H9 (cell line): ENCODE data around the gene CACNA2D3. TPM values are rescaled to one million over a fixed set of nuclear protein-coding genes. Genes with fewer than 3 reads are reported as not detected.

Experiments used
- DNase-seq: peaks from one replicate; pipeline ENCODE4 v3.0.0-alpha.2; 2017
- H2AFZ ChIP-seq: one replicate; pipeline ENCODE4 v1.6.1; 2013; ENCODE audit warnings: mild to moderate bottlenecking, low read length, control low read depth, moderate library complexity
- H2AK5ac ChIP-seq: 2 replicates; pipeline ENCODE4 v1.6.1; 2013; ENCODE audit warnings: low read length, control low read depth, mixed read lengths; ENCODE audit not compliant: insufficient read length
- H2BK120ac ChIP-seq: one replicate; pipeline ENCODE4 v1.6.1; 2013; ENCODE audit warnings: low read depth, mild to moderate bottlenecking, low read length, control low read depth, inconsistent platforms; ENCODE audit not compliant: poor library complexity, severe bottlenecking
- H2BK12ac ChIP-seq: 2 replicates; pipeline ENCODE4 v1.6.1; 2013; ENCODE audit warnings: low read length, control low read depth, mixed read lengths, low read depth; ENCODE audit not compliant: insufficient read length
- H2BK15ac ChIP-seq: 2 replicates; pipeline ENCODE4 v1.6.1; 2013; ENCODE audit warnings: low read depth, low read length, control low read depth
- H2BK20ac ChIP-seq: one replicate; pipeline ENCODE4 v1.6.1; 2013; ENCODE audit warnings: low read depth, mild to moderate bottlenecking, low read length, control low read depth, inconsistent platforms; ENCODE audit not compliant: poor library complexity, severe bottlenecking
- H2BK5ac ChIP-seq: 2 replicates; pipeline ENCODE4 v1.6.1; 2013; ENCODE audit warnings: low read length, control low read depth, mixed read lengths; ENCODE audit not compliant: insufficient read length
- H3K14ac ChIP-seq: 2 replicates; pipeline ENCODE4 v1.6.1; 2013; ENCODE audit warnings: low read length, control low read depth; ENCODE audit not compliant: insufficient read depth
- H3K18ac ChIP-seq: 2 replicates; pipeline ENCODE4 v1.6.1; 2013; ENCODE audit warnings: low read depth, mild to moderate bottlenecking, mixed read lengths, low read length, control low read depth; ENCODE audit not compliant: insufficient read length
- H3K23ac ChIP-seq: 2 replicates; pipeline ENCODE4 v1.6.1; 2013; ENCODE audit warnings: low read length, control low read depth, mixed read lengths, low read depth; ENCODE audit not compliant: insufficient read length
- H3K23me2 ChIP-seq: 2 replicates; pipeline ENCODE4 v1.6.1; 2013; ENCODE audit warnings: low read depth, mild to moderate bottlenecking, mixed read lengths, low read length, control low read depth; ENCODE audit not compliant: insufficient read length, poor library complexity, severe bottlenecking
- H3K27ac ChIP-seq: 2 replicates; pipeline ENCODE4 v1.5.1; 2013; ENCODE audit warnings: low read length, control low read depth, mixed read lengths, low read depth; ENCODE audit not compliant: insufficient read length
- H3K27me3 ChIP-seq: 2 replicates; pipeline ENCODE4 v1.6.1; 2013; ENCODE audit warnings: low read length, control low read depth, inconsistent platforms; ENCODE audit not compliant: insufficient read depth
- H3K4ac ChIP-seq: 2 replicates; pipeline ENCODE4 v1.6.1; 2013; ENCODE audit warnings: low read depth, mild to moderate bottlenecking, control low read depth, inconsistent platforms, low read length, moderate library complexity
- H3K4me1 ChIP-seq: 2 replicates; pipeline ENCODE4 v1.6.1; 2013; ENCODE audit warnings: low read length, control low read depth, inconsistent platforms; ENCODE audit not compliant: insufficient read depth
- H3K4me2 ChIP-seq: 2 replicates; pipeline ENCODE4 v1.6.1; 2013; ENCODE audit warnings: low read length, control low read depth, mixed read lengths; ENCODE audit not compliant: insufficient read length, insufficient read depth
- H3K56ac ChIP-seq: 2 replicates; pipeline ENCODE4 v1.6.1; 2013; ENCODE audit warnings: low read depth, mild to moderate bottlenecking, mixed read lengths, low read length, control low read depth; ENCODE audit not compliant: insufficient read length
- H3K79me1 ChIP-seq: 2 replicates; pipeline ENCODE4 v1.6.1; 2013; ENCODE audit warnings: low read depth, mild to moderate bottlenecking, moderate library complexity, low read length, control low read depth, inconsistent platforms; ENCODE audit not compliant: insufficient read depth, poor library complexity, severe bottlenecking
- H3K79me2 ChIP-seq: 2 replicates; pipeline ENCODE4 v1.6.1; 2013; ENCODE audit warnings: low read length, control low read depth, inconsistent platforms; ENCODE audit not compliant: insufficient read depth
- H3K9ac ChIP-seq: 2 replicates; pipeline ENCODE4 v1.6.1; 2013; ENCODE audit warnings: low read length, control low read depth, mixed read lengths; ENCODE audit not compliant: insufficient read length; ENCODE audit errors: extremely low read depth
- H3K9me3 ChIP-seq: one replicate; pipeline ENCODE4 v1.6.1; 2013; ENCODE audit warnings: low read depth, low read length, inconsistent platforms; ENCODE audit not compliant: control insufficient read depth
- H3T11ph ChIP-seq: one replicate; pipeline ENCODE4 v1.6.1; 2013; ENCODE audit warnings: mild to moderate bottlenecking, low read length, control low read depth, inconsistent platforms
- H4K20me1 ChIP-seq: one replicate; pipeline ENCODE4 v1.6.1; 2013; ENCODE audit not compliant: control insufficient read depth, insufficient read length, insufficient read depth
- H4K5ac ChIP-seq: 2 replicates; pipeline ENCODE4 v1.6.1; 2013; ENCODE audit warnings: low read depth, mild to moderate bottlenecking, mixed read lengths, low read length, control low read depth; ENCODE audit not compliant: insufficient read length
- H4K8ac ChIP-seq: replicated peaks from 2 replicates; pipeline ENCODE4 v1.6.1; 2013; ENCODE audit warnings: low read length, control low read depth, mixed read lengths, low read depth; ENCODE audit not compliant: insufficient read length
- H4K91ac ChIP-seq: 2 replicates; pipeline ENCODE4 v1.6.1; 2013; ENCODE audit warnings: low read depth, mild to moderate bottlenecking, moderate library complexity, mixed read lengths, low read length, control low read depth; ENCODE audit not compliant: insufficient read length
- H3K27ac Mint-ChIP-seq, 3 experiments: 2 replicates in 2 of 3; 3 replicates in 1 of 3; pipeline ENCODE4 v1.8.0; 2020 to 2021; ENCODE audit warnings: mixed read lengths in 3 of 3, mild to moderate bottlenecking in 1 of 3, moderate library complexity in 1 of 3
- H3K27me3 Mint-ChIP-seq: 2 replicates; pipeline ENCODE4 v1.8.0; 2021; ENCODE audit warnings: low read depth, mild to moderate bottlenecking, moderate library complexity, mixed read lengths
- H3K36me3 Mint-ChIP-seq, 3 experiments: 2 replicates in 2 of 3; 3 replicates in 1 of 3; pipeline ENCODE4 v1.8.0; 2020 to 2021; ENCODE audit warnings: low read depth in 3 of 3, mixed read lengths in 3 of 3; ENCODE audit not compliant: insufficient read depth in 1 of 3
- H3K4me1 Mint-ChIP-seq, 2 experiments: 2 replicates each; pipeline ENCODE4 v1.8.0; 2020; ENCODE audit warnings: mixed read lengths in 2 of 2
- H3K4me3 Mint-ChIP-seq, 2 experiments: 2 replicates in 1 of 2; 3 replicates in 1 of 2; pipeline ENCODE4 v1.8.0; 2020 to 2021; ENCODE audit warnings: mild to moderate bottlenecking in 2 of 2, mixed read lengths in 2 of 2, moderate library complexity in 1 of 2
- H3K9me3 Mint-ChIP-seq, 2 experiments: 2 replicates in 1 of 2; 3 replicates in 1 of 2; pipeline ENCODE4 v1.8.0; 2020; ENCODE audit warnings: mild to moderate bottlenecking in 2 of 2, mixed read lengths in 2 of 2, moderate library complexity in 1 of 2
- CTCF ChIP-seq: fragments of 200-600 bp; sonication (generic); conservative IDR thresholded peaks from 3 replicates; pipeline ENCODE4 v1.8.0; 2021; ENCODE audit warnings: antibody characterized with exemption, mild to moderate bottlenecking
- WGBS: extraction: QIAGEN DNeasy Blood & Tissue Kit; methylation state at CpG from one replicate; pipeline ENCODE4 v1.1.7; 2013; ENCODE audit warnings: missing lambda C conversion rate, low lambda C conversion rate, mixed read lengths; ENCODE audit not compliant: insufficient read length; ENCODE audit errors: extremely low coverage; 5-methylcytosine and 5-hydroxymethylcytosine counted together
- total RNA-seq: library from RNA; stranded (reverse); gene quantifications from 2 replicates; pipeline ENCODE4 v1.2.1, GENCODE V29; 2021

CACNA2D3 gene
- total RNA-seq, 1 experiment from 2014 or later, result 3.2 TPM

- Histone ChIP-seq H3K9me3 (no peaks in the 10 kb centered on the region), H3K27me3 (no peaks in the 10 kb centered on the region), H2BK5ac (no peak overlapping the region), H2BK120ac (no peak overlapping the region), H2AFZ (no peak overlapping the region), H3T11ph (no peak overlapping the region), H3K14ac (no peak overlapping the region; the same call in 1 of the 2 replicates), H4K5ac (no peak overlapping the region), H4K8ac (no peak overlapping the region), H3K79me1 (no peaks in the 10 kb centered on the region), H3K56ac (no peak overlapping the region), H4K91ac (no peak overlapping the region), H3K4ac (no peak overlapping the region), H3K4me2 (no peak overlapping the region), H2BK20ac (no peak overlapping the region), H3K27ac (no peak overlapping the region), H4K20me1 (no peaks in the 10 kb centered on the region), H3K23me2 (no peaks in the 10 kb centered on the region), H2AK5ac (no peak overlapping the region), H3K9ac (no peak overlapping the region), H3K23ac (no peak overlapping the region), H2BK12ac (no peak overlapping the region), H3K18ac (no peak overlapping the region), H2BK15ac (no peak overlapping the region), H3K4me1 (0 out of 2 replicates have a peak, but pooled peaks cover 2% of the 10 kb centered on the region), H3K79me2 (no peaks in the 10 kb centered on the region)
- Mint-ChIP-seq H3K27me3 (no peaks in the 10 kb centered on the region), H3K27ac (no peak overlapping the region; a peak in 1 of 7 replicates), H3K4me1 (peaks cover 6 to 17% of the 10 kb centered on the region in 2 experiments; a peak in 2 of 4 replicates), H3K9me3 (no peaks in the 10 kb centered on the region; a peak in 1 of 5 replicates), H3K4me3 (no peak overlapping the region), H3K36me3 (no peaks in the 10 kb centered on the region; a peak in 1 of 7 replicates)
- TF ChIP-seq CTCF, result no peak
- WGBS, result no CpG with 5 or more reads among the region's 2 CpGs
- DNase-seq, result no peak
These were observed 637.8 kb downstream of the CACNA2D3 start for GRCh38 chr3:54760201-54760600.
